K562 (cell line): ENCODE measurements around the gene BHLHE40.

ENCODE experiments used
- ADNP ChIP-seq: fragments of 200-800 bp; sonication (Bioruptor generic); IDR thresholded peaks from 2 replicates; pipeline ENCODE4 v1.6.1; 2016; ENCODE audit warnings: missing genetic modification characterization, missing compliant biosample characterization
- BCLAF1 ChIP-seq, 2 experiments: fragments of 450-650 bp in 1 of 2; IDR thresholded peaks; 2 replicates each; pipeline ENCODE4 v1.6.1; 2011 to 2017; ENCODE audit warnings: low read depth in 2 of 2, antibody characterized with exemption in 1 of 2, borderline replicate concordance in 1 of 2, low read length in 1 of 2, mild to moderate bottlenecking in 1 of 2, mixed read lengths in 1 of 2; ENCODE audit not compliant: control insufficient read depth in 1 of 2
- CBX5 ChIP-seq: IDR thresholded peaks from 2 replicates; pipeline ENCODE4 v1.6.1; 2014; ENCODE audit warnings: low read depth, borderline replicate concordance
- CSDE1 ChIP-seq, 2 experiments: fragments of 450-650 bp; IDR thresholded peaks; 2 replicates each; pipeline ENCODE4 v1.6.1; 2016; ENCODE audit warnings: mild to moderate bottlenecking in 1 of 2
- ETV6 ChIP-seq, 3 experiments: fragments of 150-350 bp in 1 of 3; sonication (generic) in 1 of 3; formaldehyde crosslinking in 1 of 3; IDR thresholded peaks; 2 replicates each; pipeline versions ENCODE4 v1.6.1 to v1.8.0; 2014 to 2022; ENCODE audit warnings: borderline replicate concordance in 2 of 3, low read depth in 2 of 3, antibody characterized with exemption in 1 of 3, low read length in 1 of 3, mild to moderate bottlenecking in 1 of 3, missing genetic modification reagents in 1 of 3
- FOXK1 ChIP-seq: sonication (generic); formaldehyde crosslinking; IDR thresholded peaks from 2 replicates; pipeline ENCODE4 v1.8.0; 2022; ENCODE audit warnings: missing genetic modification reagents, mild to moderate bottlenecking, borderline replicate concordance
- HDAC6 ChIP-seq: IDR thresholded peaks from 2 replicates; pipeline ENCODE4 v1.6.1; 2012; ENCODE audit warnings: low read depth, mild to moderate bottlenecking, control low read depth, inconsistent platforms, low read length, moderate library complexity
- NR1H2 ChIP-seq: sonication (generic); formaldehyde crosslinking; IDR thresholded peaks from 2 replicates; pipeline ENCODE4 v1.4.0; 2020; ENCODE audit warnings: mild to moderate bottlenecking, missing genetic modification reagents
- NR3C1 ChIP-seq: sonication (generic); formaldehyde crosslinking; IDR thresholded peaks from 2 replicates; pipeline ENCODE4 v1.8.1; 2022; ENCODE audit warnings: missing genetic modification reagents
- SIX5 ChIP-seq, 2 experiments: IDR thresholded peaks; 2 replicates each; pipeline ENCODE4 v1.6.1; 2011; ENCODE audit warnings: low read length in 2 of 2, borderline replicate concordance in 1 of 2, low read depth in 1 of 2, mild to moderate bottlenecking in 1 of 2, moderate library complexity in 1 of 2; ENCODE audit not compliant: insufficient read depth in 1 of 2
- SMARCA5 ChIP-seq: fragments of 450-650 bp; IDR thresholded peaks from 2 replicates; pipeline ENCODE4 v1.6.1; 2016
- SMC3 ChIP-seq: conservative IDR thresholded peaks from 2 replicates; pipeline ENCODE4 v1.6.1; 2011; ENCODE audit warnings: low read depth, low read length, improper control_type of control experiment; ENCODE audit not compliant: insufficient read depth
- TF ChIP-seq, protein P1 (sequence below), 3 experiments: IDR thresholded peaks in 2 of 3; conservative IDR thresholded peaks in 1 of 3; 2 replicates each; pipeline ENCODE4 v1.5.1; 2011 to 2012; ENCODE audit warnings: low read length in 3 of 3, mild to moderate bottlenecking in 3 of 3, control low read depth in 2 of 3, improper control_type of control experiment in 1 of 3, inconsistent platforms in 1 of 3, low read depth in 1 of 3, mixed read lengths in 1 of 3, moderate library complexity in 1 of 3; ENCODE audit not compliant: insufficient read depth in 2 of 3
- TF ChIP-seq, protein P2 (sequence below), 2 experiments: fragments of 450-650 bp; formaldehyde crosslinking in 1 of 2; IDR thresholded peaks; 2 replicates each; pipeline versions ENCODE4 v1.4.0 to v1.6.1; 2014 to 2020; ENCODE audit warnings: mild to moderate bottlenecking in 2 of 2, borderline replicate concordance in 1 of 2, low read depth in 1 of 2

GRCh38 chr3:5004319-5005152, 25.3 kb downstream of the BHLHE40 start:
- no peak for TF ChIP-seq ETV6 (IDR thresholded peaks at IDR 0.05; ENCODE audit: borderline replicate concordance in 1 of 2, low read depth in 2 of 2, low read length in 1 of 2)
- no peak for TF ChIP-seq ETV6 (CRISPR knock-in tag; IDR thresholded peaks at IDR 0.05; ENCODE audit: borderline replicate concordance)
- TF ChIP-seq, protein P1, sequence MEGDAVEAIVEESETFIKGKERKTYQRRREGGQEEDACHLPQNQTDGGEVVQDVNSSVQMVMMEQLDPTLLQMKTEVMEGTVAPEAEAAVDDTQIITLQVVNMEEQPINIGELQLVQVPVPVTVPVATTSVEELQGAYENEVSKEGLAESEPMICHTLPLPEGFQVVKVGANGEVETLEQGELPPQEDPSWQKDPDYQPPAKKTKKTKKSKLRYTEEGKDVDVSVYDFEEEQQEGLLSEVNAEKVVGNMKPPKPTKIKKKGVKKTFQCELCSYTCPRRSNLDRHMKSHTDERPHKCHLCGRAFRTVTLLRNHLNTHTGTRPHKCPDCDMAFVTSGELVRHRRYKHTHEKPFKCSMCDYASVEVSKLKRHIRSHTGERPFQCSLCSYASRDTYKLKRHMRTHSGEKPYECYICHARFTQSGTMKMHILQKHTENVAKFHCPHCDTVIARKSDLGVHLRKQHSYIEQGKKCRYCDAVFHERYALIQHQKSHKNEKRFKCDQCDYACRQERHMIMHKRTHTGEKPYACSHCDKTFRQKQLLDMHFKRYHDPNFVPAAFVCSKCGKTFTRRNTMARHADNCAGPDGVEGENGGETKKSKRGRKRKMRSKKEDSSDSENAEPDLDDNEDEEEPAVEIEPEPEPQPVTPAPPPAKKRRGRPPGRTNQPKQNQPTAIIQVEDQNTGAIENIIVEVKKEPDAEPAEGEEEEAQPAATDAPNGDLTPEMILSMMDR (IDR thresholded peaks at IDR 0.05 in 2 of 3, conservative IDR thresholded peaks at IDR 0.05 in 1 of 3; ENCODE audit: insufficient read depth in 2 of 3, low read depth in 1 of 3, low read length in 3 of 3): no peak
- no peak for TF ChIP-seq CSDE1 (IDR thresholded peaks at IDR 0.05)
- peak; percentile 26; the same call in 1 of the 2 replicates for TF ChIP-seq SMARCA5
- TF ChIP-seq BCLAF1 (IDR thresholded peaks at IDR 0.05; ENCODE audit: borderline replicate concordance in 1 of 2, control insufficient read depth in 1 of 2, low read depth in 2 of 2, low read length in 1 of 2): no peak
- TF ChIP-seq FOXK1 (CRISPR knock-in tag): no peak
- TF ChIP-seq, protein P2, sequence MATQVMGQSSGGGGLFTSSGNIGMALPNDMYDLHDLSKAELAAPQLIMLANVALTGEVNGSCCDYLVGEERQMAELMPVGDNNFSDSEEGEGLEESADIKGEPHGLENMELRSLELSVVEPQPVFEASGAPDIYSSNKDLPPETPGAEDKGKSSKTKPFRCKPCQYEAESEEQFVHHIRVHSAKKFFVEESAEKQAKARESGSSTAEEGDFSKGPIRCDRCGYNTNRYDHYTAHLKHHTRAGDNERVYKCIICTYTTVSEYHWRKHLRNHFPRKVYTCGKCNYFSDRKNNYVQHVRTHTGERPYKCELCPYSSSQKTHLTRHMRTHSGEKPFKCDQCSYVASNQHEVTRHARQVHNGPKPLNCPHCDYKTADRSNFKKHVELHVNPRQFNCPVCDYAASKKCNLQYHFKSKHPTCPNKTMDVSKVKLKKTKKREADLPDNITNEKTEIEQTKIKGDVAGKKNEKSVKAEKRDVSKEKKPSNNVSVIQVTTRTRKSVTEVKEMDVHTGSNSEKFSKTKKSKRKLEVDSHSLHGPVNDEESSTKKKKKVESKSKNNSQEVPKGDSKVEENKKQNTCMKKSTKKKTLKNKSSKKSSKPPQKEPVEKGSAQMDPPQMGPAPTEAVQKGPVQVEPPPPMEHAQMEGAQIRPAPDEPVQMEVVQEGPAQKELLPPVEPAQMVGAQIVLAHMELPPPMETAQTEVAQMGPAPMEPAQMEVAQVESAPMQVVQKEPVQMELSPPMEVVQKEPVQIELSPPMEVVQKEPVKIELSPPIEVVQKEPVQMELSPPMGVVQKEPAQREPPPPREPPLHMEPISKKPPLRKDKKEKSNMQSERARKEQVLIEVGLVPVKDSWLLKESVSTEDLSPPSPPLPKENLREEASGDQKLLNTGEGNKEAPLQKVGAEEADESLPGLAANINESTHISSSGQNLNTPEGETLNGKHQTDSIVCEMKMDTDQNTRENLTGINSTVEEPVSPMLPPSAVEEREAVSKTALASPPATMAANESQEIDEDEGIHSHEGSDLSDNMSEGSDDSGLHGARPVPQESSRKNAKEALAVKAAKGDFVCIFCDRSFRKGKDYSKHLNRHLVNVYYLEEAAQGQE (IDR thresholded peaks at IDR 0.05; ENCODE audit: borderline replicate concordance): no peak
- TF ChIP-seq, protein P2 (CRISPR knock-in tag; IDR thresholded peaks at IDR 0.05; ENCODE audit: low read depth): no peak
- TF ChIP-seq CBX5: no peak
- no peak for TF ChIP-seq SMC3
- no peak for TF ChIP-seq NR3C1 (CRISPR knock-in tag)
- no peak for TF ChIP-seq NR1H2 (CRISPR knock-in tag)
- no peak for TF ChIP-seq HDAC6
- no peak for TF ChIP-seq SIX5 (IDR thresholded peaks at IDR 0.05; ENCODE audit: borderline replicate concordance in 1 of 2, insufficient read depth in 1 of 2, low read depth in 1 of 2, low read length in 2 of 2)
- no peak for TF ChIP-seq ADNP (tag)
